Uterus (tissue), 2 donors: ENCODE data around the gene PDGFRB.

Source experiments
- CTCF ChIP-seq, 4 experiments: fragments of 200-600 bp in 2 of 4; fragments of 450-650 bp in 2 of 4; sonication (generic) in 2 of 4; IDR thresholded peaks; one replicate each; pipeline ENCODE4 v1.5.1; 2016 to 2019; ENCODE audit warnings: antibody characterized with exemption in 4 of 4, mild to moderate bottlenecking in 2 of 4, moderate library complexity in 1 of 4
- POLR2A ChIP-seq, 2 donors: fragments of 450-650 bp; IDR thresholded peaks; one replicate each; pipeline ENCODE4 v1.6.1; 2016; ENCODE audit warnings: antibody characterized with exemption in 2 of 2, mild to moderate bottlenecking in 1 of 2, moderate library complexity in 1 of 2

GRCh38 chr5:150186137-150186536 lies 30.5 kb upstream of the PDGFRB start:
- TF ChIP-seq CTCF (IDR thresholded peaks at IDR 0.05) (no peak), POLR2A (IDR thresholded peaks at IDR 0.05) (no peak)
